ENCODE results near the gene FOXK2. TPM values are rescaled to one million over a fixed set of nuclear protein-coding genes. Genes with fewer than 3 reads are reported as not detected.
A peak's percentile ranks its signal among the peaks of the same experiment; 100 is the strongest.

FOXK2 gene
- total RNA-seq, 4 donors from 2014 or later = 30.5 to 43.3 (median 38.8) TPM

GRCh38 chr17:82605939-82606600 is 86.5 kb downstream of the FOXK2 start:
- 82 to 88% methylated on average over 16 of the region's 16 CpGs for WGBS, 2 donors
- Histone ChIP-seq H3K4me3 (replicated peaks in 1 of 3) (no peak overlapping the region), H3K4me1 (peaks cover 13 to 30% of the 10 kb centered on the region in 2 donors), H3K36me3 (peaks cover 17 to 22% of the 10 kb centered on the region in 2 donors), H3K9me3 (no peaks in the 10 kb centered on the region), H3K27me3 (no peaks in the 10 kb centered on the region), H3K27ac (peak overlapping the region in 1 of 3 donors; percentile 61)
- intact Hi-C loops (cut with DNase I) = no loop called here
- no peak for DNase-seq
- TF ChIP-seq, protein P1, sequence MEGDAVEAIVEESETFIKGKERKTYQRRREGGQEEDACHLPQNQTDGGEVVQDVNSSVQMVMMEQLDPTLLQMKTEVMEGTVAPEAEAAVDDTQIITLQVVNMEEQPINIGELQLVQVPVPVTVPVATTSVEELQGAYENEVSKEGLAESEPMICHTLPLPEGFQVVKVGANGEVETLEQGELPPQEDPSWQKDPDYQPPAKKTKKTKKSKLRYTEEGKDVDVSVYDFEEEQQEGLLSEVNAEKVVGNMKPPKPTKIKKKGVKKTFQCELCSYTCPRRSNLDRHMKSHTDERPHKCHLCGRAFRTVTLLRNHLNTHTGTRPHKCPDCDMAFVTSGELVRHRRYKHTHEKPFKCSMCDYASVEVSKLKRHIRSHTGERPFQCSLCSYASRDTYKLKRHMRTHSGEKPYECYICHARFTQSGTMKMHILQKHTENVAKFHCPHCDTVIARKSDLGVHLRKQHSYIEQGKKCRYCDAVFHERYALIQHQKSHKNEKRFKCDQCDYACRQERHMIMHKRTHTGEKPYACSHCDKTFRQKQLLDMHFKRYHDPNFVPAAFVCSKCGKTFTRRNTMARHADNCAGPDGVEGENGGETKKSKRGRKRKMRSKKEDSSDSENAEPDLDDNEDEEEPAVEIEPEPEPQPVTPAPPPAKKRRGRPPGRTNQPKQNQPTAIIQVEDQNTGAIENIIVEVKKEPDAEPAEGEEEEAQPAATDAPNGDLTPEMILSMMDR (IDR thresholded peaks at IDR 0.05) = no peak
- TF ChIP-seq POLR2A (IDR thresholded peaks at IDR 0.05) = no peak

- Histone ChIP-seq H3K36me3 (peaks cover 0 to 5% of the 10 kb centered on the region in 2 donors), H3K27me3 (no peaks in the 10 kb centered on the region), H3K4me3 (replicated peaks in 1 of 3) (no peak overlapping the region), H3K27ac (no peak overlapping the region), H3K4me1 (peaks cover 13 to 20% of the 10 kb centered on the region in 2 donors), H3K9me3 (no peaks in the 10 kb centered on the region)
- WGBS, 2 donors = 72 to 76% methylated on average over 5 of the region's 5 CpGs
- intact Hi-C loops (cut with DNase I) = no loop called here
- no peak for DNase-seq
- TF ChIP-seq, protein P1 (IDR thresholded peaks at IDR 0.05) = no peak
- TF ChIP-seq POLR2A (IDR thresholded peaks at IDR 0.05) = no peak
Observed at GRCh38 chr17:82608816-82609215, 89.3 kb downstream of the FOXK2 start.

GRCh38 chr17:82609655-82610054 is 90.1 kb downstream of the FOXK2 start:
- H3K4me1 ChIP-seq = peaks cover 10 to 15% of the 10 kb centered on the region in 2 donors
- H3K4me3 ChIP-seq (replicated peaks in 1 of 3) = no peak overlapping the region
- peaks cover under 1 to 5% of the 10 kb centered on the region in 2 donors for H3K36me3 ChIP-seq

DNA sequence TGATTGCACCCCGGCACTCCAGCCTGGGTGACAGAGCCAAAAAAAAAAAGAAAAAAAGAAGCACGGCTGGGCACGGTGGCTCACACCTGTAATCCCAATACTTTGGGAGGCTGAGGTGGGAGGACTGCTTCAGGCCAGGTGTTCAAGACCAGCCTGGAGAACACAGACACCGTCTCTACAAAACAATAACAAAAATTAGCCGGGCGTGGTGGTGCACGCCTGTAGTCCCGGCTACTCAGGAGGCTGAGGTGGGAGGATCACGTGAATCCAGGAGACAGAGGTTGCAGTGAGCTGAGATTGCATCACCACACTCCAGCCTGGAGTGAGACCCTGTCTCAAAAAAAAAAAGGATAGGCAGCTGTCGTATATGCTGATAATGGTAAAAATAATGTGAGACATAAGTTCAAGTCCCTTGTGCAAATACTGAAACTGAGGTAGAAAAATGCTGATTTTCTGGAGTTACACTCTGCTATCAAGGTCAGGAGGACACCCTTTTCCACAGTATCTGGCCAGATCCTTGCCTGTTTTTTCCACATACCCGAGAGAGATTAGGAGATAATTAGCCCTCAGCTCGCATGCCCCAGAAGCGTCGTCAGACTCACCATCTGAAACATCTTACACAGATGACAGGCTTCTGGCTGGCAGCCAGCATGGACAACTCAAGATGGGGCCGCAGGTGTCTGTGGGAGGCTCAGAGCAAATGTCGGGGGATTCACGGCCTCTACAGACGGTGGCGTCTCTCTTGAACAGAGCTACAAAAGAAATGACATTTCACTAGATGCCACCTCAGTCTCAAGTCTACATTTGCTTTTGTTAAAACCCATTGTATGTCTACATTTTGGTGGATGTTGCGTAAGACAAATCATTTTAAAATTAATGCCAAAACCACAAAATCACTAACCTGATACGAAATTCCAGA is 91.9 kb downstream of the FOXK2 start:
- WGBS, 2 donors = 85 to 88% methylated on average over 21 of the region's 21 CpGs
- no peaks in the 10 kb centered on the region for H3K9me3 ChIP-seq
- intact Hi-C loops (cut with DNase I) = no loop called here
- no peak overlapping the region for H3K27ac ChIP-seq
- peaks cover 18 to 23% of the 10 kb centered on the region in 2 donors for H3K36me3 ChIP-seq
- H3K4me1 ChIP-seq = no peaks in the 10 kb centered on the region
- H3K27me3 ChIP-seq = no peaks in the 10 kb centered on the region
- no peak for TF ChIP-seq POLR2A (IDR thresholded peaks at IDR 0.05)
- TF ChIP-seq, protein P1 (IDR thresholded peaks at IDR 0.05) = no peak
- no peak for DNase-seq
- no peak overlapping the region for H3K4me3 ChIP-seq (replicated peaks in 1 of 3)

More at GRCh38 chr17:82609655-82610054, 90.1 kb downstream of the FOXK2 start:
- H3K27ac ChIP-seq = no peak overlapping the region
- H3K9me3 ChIP-seq = no peaks in the 10 kb centered on the region
- DNase-seq = no peak
- WGBS, 2 donors = 86 to 89% methylated on average over 4 of the region's 4 CpGs
- H3K27me3 ChIP-seq = no peaks in the 10 kb centered on the region
- TF ChIP-seq, protein P1 (IDR thresholded peaks at IDR 0.05) = no peak
- intact Hi-C loops (cut with DNase I) = no loop called here

Data from thyroid gland (tissue), 4 donors.